Parathyroid adenoma (tissue), 2 donors: ENCODE measurements around the gene TMEM44.

Experiments used
- H2AFZ ChIP-seq: fragments of 300-600 bp; sonication (generic); one replicate; pipeline ENCODE4 v1.7.0; 2017; ENCODE audit warnings: antibody characterized with exemption, mild to moderate bottlenecking
- H3K27ac ChIP-seq: fragments of 300-600 bp; sonication (generic); one replicate; pipeline ENCODE4 v1.7.0; 2017
- H3K27me3 ChIP-seq: fragments of 300-600 bp; sonication (generic); one replicate; pipeline ENCODE4 v1.7.0; 2017; ENCODE audit warnings: low read length; ENCODE audit not compliant: control insufficient read depth, insufficient read depth
- H3K36me3 ChIP-seq: fragments of 300-600 bp; sonication (generic); one replicate; pipeline ENCODE4 v1.7.0; 2017; ENCODE audit warnings: low read length; ENCODE audit not compliant: control insufficient read depth, insufficient read depth
- H3K4me1 ChIP-seq: fragments of 300-600 bp; sonication (generic); one replicate; pipeline ENCODE4 v1.7.0; 2017; ENCODE audit warnings: control low read depth
- H3K4me2 ChIP-seq: fragments of 300-600 bp; sonication (generic); one replicate; pipeline ENCODE4 v1.7.0; 2017; ENCODE audit warnings: low read length
- H3K4me3 ChIP-seq: fragments of 300-600 bp; sonication (generic); one replicate; pipeline ENCODE4 v1.7.0; 2017; ENCODE audit warnings: low read depth, low read length
- H3K79me2 ChIP-seq: fragments of 300-600 bp; sonication (generic); one replicate; pipeline ENCODE4 v1.7.0; 2017; ENCODE audit warnings: control low read depth
- H3K9ac ChIP-seq: fragments of 300-600 bp; sonication (generic); one replicate; pipeline ENCODE4 v1.7.0; 2017; ENCODE audit warnings: mild to moderate bottlenecking
- H3K9me3 ChIP-seq: fragments of 300-600 bp; sonication (generic); one replicate; pipeline ENCODE4 v1.7.0; 2017; ENCODE audit warnings: low read length; ENCODE audit not compliant: control insufficient read depth
- TF ChIP-seq, protein P1 (sequence below): fragments of 300-600 bp; sonication (generic); IDR thresholded peaks from one replicate; pipeline ENCODE4 v1.7.0; 2017; ENCODE audit warnings: antibody characterized with exemption, mild to moderate bottlenecking
- donor health status: primary hyperparathyroidism.

Gene TMEM44

DNA sequence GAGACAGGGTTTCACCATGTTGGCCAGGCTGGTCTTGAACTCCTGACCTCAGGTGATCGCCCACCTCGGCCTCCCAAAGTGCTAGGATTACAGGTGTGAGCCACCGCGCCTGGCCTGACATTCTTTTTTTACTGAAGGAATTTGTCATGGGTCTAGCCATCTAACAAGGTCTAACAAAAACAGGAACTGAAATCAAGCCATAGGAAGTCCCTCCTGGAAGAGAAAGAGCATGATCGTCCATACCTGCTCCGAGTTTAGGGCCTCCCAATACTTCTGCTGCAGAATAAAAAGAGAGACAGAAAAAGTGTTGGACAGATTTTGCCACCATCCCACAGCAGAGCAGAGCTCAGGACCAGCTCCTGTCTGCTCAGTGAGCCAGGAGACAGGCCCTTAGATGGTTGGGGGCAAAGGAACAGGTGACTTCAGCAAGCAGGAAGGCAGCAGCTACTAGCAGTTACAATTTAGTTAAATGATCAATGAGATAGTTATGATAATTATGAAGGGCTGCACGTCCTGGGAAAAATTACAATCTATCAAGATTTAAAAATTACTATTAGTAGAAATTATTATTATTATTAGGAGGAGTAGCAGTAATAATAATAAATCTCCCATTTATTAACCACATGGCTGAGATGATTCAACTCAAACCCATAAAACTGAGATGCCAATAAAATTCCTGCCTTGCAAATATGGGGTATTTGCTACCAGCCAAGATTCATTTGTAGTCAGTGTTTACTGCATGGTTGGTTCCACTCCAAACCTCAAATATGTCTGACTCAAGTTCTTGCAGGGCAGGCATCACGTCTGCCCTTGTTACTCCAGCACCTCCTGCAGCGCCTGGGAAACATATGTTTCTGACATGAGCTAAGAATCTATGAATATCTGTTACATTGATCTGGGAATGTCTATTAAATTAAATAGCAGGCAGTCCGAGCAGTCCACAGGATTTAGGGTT lies 40.1 kb downstream of the TMEM44 start:
- H3K4me1 ChIP-seq: peaks cover 6% of the 10 kb centered on the region
- no peak overlapping the region for H2AFZ ChIP-seq
- H3K4me2 ChIP-seq: peak overlapping the region; percentile 47
- H3K36me3 ChIP-seq: no peaks in the 10 kb centered on the region
- H3K27ac ChIP-seq: no peak overlapping the region
- no peaks in the 10 kb centered on the region for H3K27me3 ChIP-seq
- no peaks in the 10 kb centered on the region for H3K9me3 ChIP-seq
- H3K4me3 ChIP-seq: no peak overlapping the region
- TF ChIP-seq, protein P1, sequence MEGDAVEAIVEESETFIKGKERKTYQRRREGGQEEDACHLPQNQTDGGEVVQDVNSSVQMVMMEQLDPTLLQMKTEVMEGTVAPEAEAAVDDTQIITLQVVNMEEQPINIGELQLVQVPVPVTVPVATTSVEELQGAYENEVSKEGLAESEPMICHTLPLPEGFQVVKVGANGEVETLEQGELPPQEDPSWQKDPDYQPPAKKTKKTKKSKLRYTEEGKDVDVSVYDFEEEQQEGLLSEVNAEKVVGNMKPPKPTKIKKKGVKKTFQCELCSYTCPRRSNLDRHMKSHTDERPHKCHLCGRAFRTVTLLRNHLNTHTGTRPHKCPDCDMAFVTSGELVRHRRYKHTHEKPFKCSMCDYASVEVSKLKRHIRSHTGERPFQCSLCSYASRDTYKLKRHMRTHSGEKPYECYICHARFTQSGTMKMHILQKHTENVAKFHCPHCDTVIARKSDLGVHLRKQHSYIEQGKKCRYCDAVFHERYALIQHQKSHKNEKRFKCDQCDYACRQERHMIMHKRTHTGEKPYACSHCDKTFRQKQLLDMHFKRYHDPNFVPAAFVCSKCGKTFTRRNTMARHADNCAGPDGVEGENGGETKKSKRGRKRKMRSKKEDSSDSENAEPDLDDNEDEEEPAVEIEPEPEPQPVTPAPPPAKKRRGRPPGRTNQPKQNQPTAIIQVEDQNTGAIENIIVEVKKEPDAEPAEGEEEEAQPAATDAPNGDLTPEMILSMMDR: peak; percentile 24
- H3K79me2 ChIP-seq: no peaks in the 10 kb centered on the region
- no peak overlapping the region for H3K9ac ChIP-seq

DNA sequence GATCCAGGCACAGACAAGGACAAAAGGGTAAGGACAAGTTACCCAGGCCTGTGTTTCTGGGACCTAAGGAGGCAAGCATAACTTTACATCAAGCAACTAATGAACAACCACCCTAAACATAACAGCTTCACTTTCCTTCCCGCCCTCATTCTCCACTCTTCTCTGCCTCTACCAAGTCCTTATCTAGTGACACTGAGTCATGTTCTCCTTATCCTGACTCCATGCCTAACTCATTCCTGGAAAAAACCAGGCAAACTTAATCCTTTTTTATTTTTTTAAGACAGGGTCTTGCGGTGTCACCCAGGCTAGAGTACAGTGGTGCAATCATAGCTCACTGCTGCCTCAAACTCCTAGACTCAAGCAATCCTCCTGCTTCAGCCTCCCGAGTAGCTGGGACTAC lies 44.5 kb downstream of the TMEM44 start:
- Histone ChIP-seq H3K4me1 (peaks cover 26% of the 10 kb centered on the region), H3K36me3 (no peaks in the 10 kb centered on the region), H3K79me2 (no peaks in the 10 kb centered on the region), H3K27ac (no peak overlapping the region), H3K9ac (no peak overlapping the region), H3K4me2 (no peak overlapping the region), H3K4me3 (no peak overlapping the region), H3K9me3 (no peaks in the 10 kb centered on the region), H2AFZ (no peak overlapping the region), H3K27me3 (no peaks in the 10 kb centered on the region)
- TF ChIP-seq, protein P1: no peak

DNA sequence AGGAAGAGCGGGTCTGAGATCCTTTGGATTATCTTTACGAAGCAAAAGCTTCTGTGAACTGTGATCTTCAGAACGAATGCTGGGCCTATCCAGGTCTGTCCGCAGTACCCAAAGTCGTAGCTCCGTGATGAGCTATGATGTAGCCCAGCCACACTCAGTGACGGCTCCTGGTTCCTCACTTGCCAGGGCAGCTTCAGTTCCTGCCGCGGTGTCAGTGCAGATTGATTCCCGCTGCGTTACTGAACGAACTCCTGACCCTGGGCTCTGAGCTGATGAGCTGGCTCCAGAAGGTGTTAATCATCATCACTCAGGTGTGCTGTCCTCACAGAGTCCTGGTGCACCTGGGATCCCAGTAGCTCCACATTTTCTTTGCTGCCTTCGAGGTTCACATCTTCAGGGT lies 45.0 kb downstream of the TMEM44 start:
- no peak overlapping the region for H3K27ac ChIP-seq
- no peaks in the 10 kb centered on the region for H3K79me2 ChIP-seq
- H3K9me3 ChIP-seq: no peaks in the 10 kb centered on the region
- H3K4me2 ChIP-seq: no peak overlapping the region
- TF ChIP-seq, protein P1: no peak
- H2AFZ ChIP-seq: no peak overlapping the region
- H3K4me1 ChIP-seq: peaks cover 26% of the 10 kb centered on the region
- no peak overlapping the region for H3K9ac ChIP-seq
- no peak overlapping the region for H3K4me3 ChIP-seq
- H3K27me3 ChIP-seq: no peaks in the 10 kb centered on the region
- no peaks in the 10 kb centered on the region for H3K36me3 ChIP-seq

DNA sequence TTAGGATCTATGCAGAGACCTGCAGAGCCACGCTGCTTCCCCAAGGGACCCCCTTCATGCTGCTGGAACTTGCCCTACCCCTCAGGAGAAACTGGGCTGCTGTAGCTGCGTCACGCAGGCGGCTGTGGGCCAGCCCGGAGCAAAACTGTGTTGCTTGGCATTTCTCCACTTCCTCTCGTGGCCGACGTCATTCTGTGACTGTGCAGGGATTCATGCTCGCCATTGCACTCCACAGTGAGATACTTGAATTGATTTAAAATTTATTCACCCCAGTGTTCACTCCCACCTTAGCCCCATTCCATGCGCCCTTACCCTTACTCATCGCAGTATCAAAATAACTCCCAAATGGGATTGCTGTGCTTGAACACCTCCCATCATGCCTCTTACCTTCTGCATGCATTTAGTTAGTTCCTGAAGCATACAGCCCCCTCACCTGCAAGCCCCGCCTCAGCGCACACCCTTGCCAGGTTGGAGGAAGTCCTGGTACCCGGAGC lies 45.7 kb downstream of the TMEM44 start:
- no peaks in the 10 kb centered on the region for H3K27me3 ChIP-seq
- no peak overlapping the region for H3K4me3 ChIP-seq
- H3K79me2 ChIP-seq: no peaks in the 10 kb centered on the region
- H2AFZ ChIP-seq: no peak overlapping the region
- H3K9me3 ChIP-seq: no peaks in the 10 kb centered on the region
- no peaks in the 10 kb centered on the region for H3K36me3 ChIP-seq
- peak overlapping the region; percentile 21 for H3K27ac ChIP-seq
- no peak overlapping the region for H3K4me2 ChIP-seq
- peaks cover 24% of the 10 kb centered on the region for H3K4me1 ChIP-seq
- TF ChIP-seq, protein P1: no peak
- no peak overlapping the region for H3K9ac ChIP-seq
